A549 treated with RU486 at 1 μM for 4 hours (cell line): ENCODE measurements around the gene CPA3. TPM values are rescaled to one million over a fixed set of nuclear protein-coding genes. Genes with fewer than 3 reads are reported as not detected.

Experiments
- total RNA-seq: library from RNA; stranded (reverse); fragments of 200-300 nt; extraction: Qiagen RNA extraction; gene quantifications from 5 replicates; pipeline ENCODE4 v1.2.3, GENCODE V29; 2022; ENCODE audit warnings: low read depth

CPA3 gene
- not detected in 5 replicates for total RNA-seq

GRCh38 chr3:148865049-148865448 is at the start of gene CPA3:
CPA3 (plus strand) TSS chr3:148865296; CDS start chr3:148865308, 12 bp downstream.

GRCh38 chr3:148827585-148827984 is 37.5 kb upstream of the CPA3 start, which contains the start of gene CPB1:
CPB1 (plus strand) TSS chr3:148827811; CDS start chr3:148827824, 13 bp downstream.

Other genes starting within 250 kb of the CPA3 start
- gene AGTR1, start 167.4 kb upstream of the CPA3 start, total RNA-seq = 0.30 to 0.80 TPM (median 0.42 TPM) in 4 of 5 replicates, not detected in the other
- gene CPB1, start 37.5 kb upstream of the CPA3 start, total RNA-seq = not detected in 5 replicates
- 27.5 to 38.6 TPM (median 37.0 TPM) in 5 replicates for gene GYG1, start 126.2 kb downstream of the CPA3 start, total RNA-seq
- gene HLTF, start 221.2 kb downstream of the CPA3 start, total RNA-seq = 7.0 to 21.3 TPM (median 18.0 TPM) in 5 replicates